MG63 (cell line): ENCODE measurements around the gene ESRP2. TPM values are rescaled to one million over a fixed set of nuclear protein-coding genes. Genes with fewer than 3 reads are reported as not detected.

ENCODE experiments used
- DNase-seq: peaks from one replicate; pipeline ENCODE4 v3.0.0-alpha.2; 2020
- H3K27me3 ChIP-seq: fragments of 250-450 bp; sonication (Bioruptor Pico); 2 replicates; pipeline ENCODE4 v1.5.1; 2020; ENCODE audit warnings: mild to moderate bottlenecking, moderate library complexity
- H3K36me3 ChIP-seq: fragments of 250-450 bp; sonication (Bioruptor Pico); 2 replicates; pipeline ENCODE4 v1.5.1; 2020; ENCODE audit warnings: mild to moderate bottlenecking, moderate library complexity
- H3K4me3 ChIP-seq: fragments of 250-450 bp; sonication (Bioruptor Pico); 2 replicates; pipeline ENCODE4 v1.5.1; 2020; ENCODE audit warnings: mild to moderate bottlenecking, moderate library complexity
- H3K9me3 ChIP-seq: fragments of 250-450 bp; sonication (Bioruptor Pico); 2 replicates; pipeline ENCODE4 v1.5.1; 2020; ENCODE audit warnings: mild to moderate bottlenecking, moderate library complexity
- total RNA-seq: library from RNA; depleted of rRNA; stranded (reverse); fragments of >200 nt; shearing (Covaris generic); gene quantifications from 2 replicates; pipeline ENCODE4 v1.2.3, GENCODE V29; 2014; ENCODE audit warnings: low replicate concordance; rRNA removed

Gene ESRP2
- 0.36 TPM in 1 of 2 replicates, not detected in the other for total RNA-seq

GRCh38 chr16:68235887-68236136, at the start of gene ESRP2:
Gene ESRP2, minus strand, starts transcription at chr16:68236127. Its CDS starts 82 bp downstream, at chr16:68236045.
- Histone ChIP-seq H3K27me3 (no peaks in the 10 kb centered on the region), H3K9me3 (no peaks in the 10 kb centered on the region), H3K4me3 (peak within 1 kb of the TSS; percentile 47), H3K36me3 (no peaks in the 10 kb centered on the region)
- no peak for DNase-seq

- Histone ChIP-seq H3K27me3 (no peaks in the 10 kb centered on the region), H3K36me3 (peaks cover 5% of the 10 kb centered on the region), H3K4me3 (no peak overlapping the region), H3K9me3 (no peaks in the 10 kb centered on the region)
- DNase-seq = no peak
These were observed 49.8 kb upstream of the ESRP2 start for GRCh38 chr16:68285683-68286082.

- peaks cover 3% of the 10 kb centered on the region for H3K36me3 ChIP-seq
- H3K27me3 ChIP-seq = no peaks in the 10 kb centered on the region
- H3K9me3 ChIP-seq = no peaks in the 10 kb centered on the region
- no peak for DNase-seq
- H3K4me3 ChIP-seq = no peak overlapping the region
These were observed 48.9 kb upstream of the ESRP2 start for GRCh38 chr16:68284847-68285246.

GRCh38 chr16:68283801-68284598, 48.1 kb upstream of the ESRP2 start:
- no peak for DNase-seq
- Histone ChIP-seq H3K27me3 (no peaks in the 10 kb centered on the region), H3K4me3 (no peak overlapping the region), H3K36me3 (peaks cover 3% of the 10 kb centered on the region), H3K9me3 (no peaks in the 10 kb centered on the region)

GRCh38 chr16:68283346-68283745, 47.4 kb upstream of the ESRP2 start:
- Histone ChIP-seq H3K27me3 (no peaks in the 10 kb centered on the region), H3K9me3 (no peaks in the 10 kb centered on the region), H3K36me3 (peaks cover 3% of the 10 kb centered on the region), H3K4me3 (no peak overlapping the region)
- DNase-seq = no peak

- Histone ChIP-seq H3K27me3 (no peaks in the 10 kb centered on the region), H3K9me3 (no peaks in the 10 kb centered on the region), H3K36me3 (no peaks in the 10 kb centered on the region; the same call in 1 of the 2 replicates), H3K4me3 (no peak overlapping the region)
- no peak for DNase-seq
These were observed 46.1 kb upstream of the ESRP2 start for GRCh38 chr16:68282064-68282452.

- Histone ChIP-seq H3K27me3 (no peaks in the 10 kb centered on the region), H3K36me3 (no peaks in the 10 kb centered on the region; the same call in 1 of the 2 replicates), H3K4me3 (no peak overlapping the region), H3K9me3 (no peaks in the 10 kb centered on the region)
- no peak for DNase-seq
These were observed 45.6 kb upstream of the ESRP2 start for GRCh38 chr16:68281368-68282063.

GRCh38 chr16:68279726-68280558, 44.0 kb upstream of the ESRP2 start:
- H3K36me3 ChIP-seq = no peaks in the 10 kb centered on the region; the same call in 1 of the 2 replicates
- H3K4me3 ChIP-seq = no peak overlapping the region
- H3K27me3 ChIP-seq = no peaks in the 10 kb centered on the region
- H3K9me3 ChIP-seq = no peaks in the 10 kb centered on the region
- DNase-seq = no peak

- H3K27me3 ChIP-seq = no peaks in the 10 kb centered on the region
- H3K36me3 ChIP-seq = no peaks in the 10 kb centered on the region; the same call in 1 of the 2 replicates
- no peak overlapping the region for H3K4me3 ChIP-seq
These were observed 40.3 kb upstream of the ESRP2 start for GRCh38 chr16:68276223-68276622.

GRCh38 chr16:68275611-68276191, 39.8 kb upstream of the ESRP2 start:
- DNase-seq = no peak
- H3K27me3 ChIP-seq = no peaks in the 10 kb centered on the region
- no peaks in the 10 kb centered on the region for H3K9me3 ChIP-seq
- no peak overlapping the region for H3K4me3 ChIP-seq
- H3K36me3 ChIP-seq = no peaks in the 10 kb centered on the region; the same call in 1 of the 2 replicates

More at GRCh38 chr16:68276223-68276622, 40.3 kb upstream of the ESRP2 start:
- DNase-seq = no peak
- no peaks in the 10 kb centered on the region for H3K9me3 ChIP-seq

GRCh38 chr16:68274441-68274840, 38.5 kb upstream of the ESRP2 start:
- Histone ChIP-seq H3K9me3 (no peaks in the 10 kb centered on the region), H3K4me3 (no peak overlapping the region), H3K27me3 (no peaks in the 10 kb centered on the region), H3K36me3 (no peaks in the 10 kb centered on the region; the same call in 1 of the 2 replicates)
- DNase-seq = no peak

- Histone ChIP-seq H3K36me3 (no peaks in the 10 kb centered on the region; the same call in 1 of the 2 replicates), H3K9me3 (no peaks in the 10 kb centered on the region), H3K4me3 (no peak overlapping the region), H3K27me3 (no peaks in the 10 kb centered on the region)
- no peak for DNase-seq
These were observed 38.0 kb upstream of the ESRP2 start for GRCh38 chr16:68273896-68274295.

GRCh38 chr16:68273459-68273858, 37.5 kb upstream of the ESRP2 start:
- no peaks in the 10 kb centered on the region; the same call in 1 of the 2 replicates for H3K36me3 ChIP-seq
- H3K4me3 ChIP-seq = no peak overlapping the region
- DNase-seq = no peak
- H3K27me3 ChIP-seq = no peaks in the 10 kb centered on the region
- no peaks in the 10 kb centered on the region for H3K9me3 ChIP-seq

- no peak for DNase-seq
- H3K9me3 ChIP-seq = no peaks in the 10 kb centered on the region
- no peaks in the 10 kb centered on the region; the same call in 1 of the 2 replicates for H3K36me3 ChIP-seq
These were observed 36.7 kb upstream of the ESRP2 start for GRCh38 chr16:68272507-68273209.

GRCh38 chr16:68270353-68270752, 34.4 kb upstream of the ESRP2 start:
- H3K9me3 ChIP-seq = no peaks in the 10 kb centered on the region
- H3K36me3 ChIP-seq = no peaks in the 10 kb centered on the region; the same call in 1 of the 2 replicates
- DNase-seq = no peak
- no peaks in the 10 kb centered on the region for H3K27me3 ChIP-seq
- H3K4me3 ChIP-seq = no peak overlapping the region

More at GRCh38 chr16:68272507-68273209, 36.7 kb upstream of the ESRP2 start:
- no peak overlapping the region for H3K4me3 ChIP-seq
- H3K27me3 ChIP-seq = no peaks in the 10 kb centered on the region

GRCh38 chr16:68269793-68270192, 33.9 kb upstream of the ESRP2 start:
- H3K36me3 ChIP-seq = no peaks in the 10 kb centered on the region; the same call in 1 of the 2 replicates
- H3K4me3 ChIP-seq = no peak overlapping the region
- no peak for DNase-seq
- H3K9me3 ChIP-seq = no peaks in the 10 kb centered on the region
- H3K27me3 ChIP-seq = no peaks in the 10 kb centered on the region
